OCI-LY3 (cell line): ENCODE data around the gene WDFY4.

Experiments
- H2AFZ ChIP-seq: fragments of 200-600, 300-600 bp; shearing (Covaris generic); 2 replicates; pipeline ENCODE4 v1.6.0; 2014; ENCODE audit warnings: antibody characterized with exemption, low read depth, low read length
- H3K27ac ChIP-seq: fragments of 200-600, 300-600 bp; sonication (generic); 2 replicates; pipeline ENCODE4 v1.5.1; 2014; ENCODE audit warnings: mild to moderate bottlenecking, low read length, moderate library complexity, mixed read lengths
- H3K27me3 ChIP-seq: fragments of 200-600, 300-600 bp; sonication (generic); 2 replicates; pipeline ENCODE4 v1.6.1; 2014; ENCODE audit warnings: low read depth, low read length, mixed read lengths
- H3K36me3 ChIP-seq: fragments of 200-600, 300-600 bp; sonication (generic); replicated peaks from 2 replicates; pipeline ENCODE3; 2014; ENCODE audit warnings: low read depth, low read length, mixed read lengths
- H3K4me1 ChIP-seq: fragments of 300-600, 200-600 bp; sonication (generic); 2 replicates; pipeline ENCODE4 v1.6.1; 2014; ENCODE audit warnings: low read length, mixed read lengths
- H3K4me2 ChIP-seq: fragments of 200-600, 300-600 bp; sonication (generic); 2 replicates; pipeline ENCODE4 v1.6.1; 2014; ENCODE audit warnings: low read length, mixed read lengths
- H3K4me3 ChIP-seq: fragments of 300-600, 200-600 bp; sonication (generic); 2 replicates; pipeline ENCODE4 v1.5.1; 2014; ENCODE audit warnings: antibody characterized with exemption, mild to moderate bottlenecking, low read length, moderate library complexity
- H3K79me2 ChIP-seq: fragments of 300-600, 200-600 bp; shearing (Covaris generic); 2 replicates; pipeline ENCODE4 v1.6.1; 2014; ENCODE audit warnings: mild to moderate bottlenecking, low read length, mixed read lengths
- H3K9ac ChIP-seq: fragments of 300-600, 200-600 bp; shearing (Covaris generic); 2 replicates; pipeline ENCODE4 v1.6.0; 2014; ENCODE audit warnings: mild to moderate bottlenecking, low read length, moderate library complexity
- H3K9me3 ChIP-seq: fragments of 200-600, 300-600 bp; shearing (Covaris generic); 2 replicates; pipeline ENCODE4 v1.6.1; 2014; ENCODE audit warnings: low read length, mixed read lengths; ENCODE audit not compliant: insufficient read depth
- H4K20me1 ChIP-seq: fragments of 200-600, 300-600 bp; sonication (generic); 2 replicates; pipeline ENCODE4 v1.6.1; 2016; ENCODE audit warnings: low read length, mixed read lengths; ENCODE audit not compliant: insufficient read depth
- CTCF ChIP-seq: fragments of 200-600, 300-600 bp; sonication (generic); IDR thresholded peaks from 2 replicates; pipeline ENCODE4 v1.5.1; 2014; ENCODE audit warnings: antibody characterized with exemption, low read length, low read depth
- EZH2phosphoT487 ChIP-seq: fragments of 200-600 bp; shearing (Covaris generic); IDR thresholded peaks from 2 replicates; pipeline ENCODE4 v1.6.1; 2018; ENCODE audit warnings: antibody characterized with exemption, mixed run types, low read depth

Gene WDFY4

GRCh38 chr10:48907730-48908129, 223.1 kb downstream of the WDFY4 start:
- H3K36me3 ChIP-seq = peaks cover 23% of the 10 kb centered on the region
- no peaks in the 10 kb centered on the region for H3K79me2 ChIP-seq
- no peak for TF ChIP-seq CTCF
- TF ChIP-seq EZH2phosphoT487 = no peak
- 0 out of 2 replicates have a peak, but pooled peaks cover 3% of the 10 kb centered on the region for H4K20me1 ChIP-seq
- no peak overlapping the region for H2AFZ ChIP-seq
- no peaks in the 10 kb centered on the region for H3K9me3 ChIP-seq
- no peaks in the 10 kb centered on the region for H3K4me1 ChIP-seq
- H3K4me2 ChIP-seq = no peak overlapping the region
- H3K4me3 ChIP-seq = no peak overlapping the region
- H3K27ac ChIP-seq = no peak overlapping the region
- no peak overlapping the region for H3K9ac ChIP-seq
- no peaks in the 10 kb centered on the region for H3K27me3 ChIP-seq

- Histone ChIP-seq H3K27me3 (no peaks in the 10 kb centered on the region), H3K9ac (no peak overlapping the region), H3K4me1 (no peaks in the 10 kb centered on the region), H2AFZ (no peak overlapping the region), H3K27ac (no peak overlapping the region), H3K4me3 (no peak overlapping the region), H3K9me3 (no peaks in the 10 kb centered on the region), H3K4me2 (no peak overlapping the region), H3K36me3 (peaks cover 26% of the 10 kb centered on the region), H4K20me1 (no peaks in the 10 kb centered on the region), H3K79me2 (no peaks in the 10 kb centered on the region)
- TF ChIP-seq EZH2phosphoT487 (no peak), CTCF (no peak)
These were observed 225.9 kb downstream of the WDFY4 start for GRCh38 chr10:48910548-48910947.

GRCh38 chr10:48913674-48914073, 229.0 kb downstream of the WDFY4 start:
- Histone ChIP-seq H3K4me3 (no peak overlapping the region), H3K27me3 (no peaks in the 10 kb centered on the region), H3K9me3 (no peaks in the 10 kb centered on the region), H4K20me1 (no peaks in the 10 kb centered on the region), H3K79me2 (no peaks in the 10 kb centered on the region), H3K4me2 (no peak overlapping the region), H3K27ac (no peak overlapping the region), H3K4me1 (no peaks in the 10 kb centered on the region), H3K36me3 (peaks cover 24% of the 10 kb centered on the region), H2AFZ (no peak overlapping the region), H3K9ac (no peak overlapping the region)
- no peak for TF ChIP-seq CTCF
- TF ChIP-seq EZH2phosphoT487 = no peak

- H3K79me2 ChIP-seq = no peaks in the 10 kb centered on the region
- no peaks in the 10 kb centered on the region for H3K27me3 ChIP-seq
- H3K4me2 ChIP-seq = no peak overlapping the region
- H3K9ac ChIP-seq = no peak overlapping the region
- H3K36me3 ChIP-seq = peaks cover 3% of the 10 kb centered on the region
- no peaks in the 10 kb centered on the region for H3K9me3 ChIP-seq
- no peaks in the 10 kb centered on the region for H4K20me1 ChIP-seq
- no peak overlapping the region for H3K4me3 ChIP-seq
- no peak overlapping the region for H3K27ac ChIP-seq
- TF ChIP-seq CTCF (no peak), EZH2phosphoT487 (no peak)
- H3K4me1 ChIP-seq = no peaks in the 10 kb centered on the region
- H2AFZ ChIP-seq = no peak overlapping the region
These were observed 239.1 kb downstream of the WDFY4 start for GRCh38 chr10:48923748-48924147.
